Brain pericyte (primary cell): ENCODE results near the gene RABAC1.

Experiments used
- DNase-seq: peaks from one replicate; pipeline ENCODE4 v3.0.0-alpha.2; 2012; ENCODE audit warnings: low read depth, low spot score

RABAC1 gene

GRCh38 chr19:41928754-41929535, 30.2 kb downstream of the RABAC1 start:
- DNase-seq, result no peak

- no peak for DNase-seq
These were observed 30.9 kb downstream of the RABAC1 start, which contains the start of gene ERFL for GRCh38 chr19:41928221-41928683. Gene ERFL (minus strand): TSS chr19:41928449. CDS start chr19:41912919, 15,530 bp downstream.

- no peak for DNase-seq
These were observed 31.5 kb downstream of the RABAC1 start for GRCh38 chr19:41927497-41928192.

- DNase-seq, result no peak
These were observed 32.2 kb downstream of the RABAC1 start for GRCh38 chr19:41926763-41927496.

GRCh38 chr19:41926028-41926762, 32.9 kb downstream of the RABAC1 start:
- no peak for DNase-seq

- no peak for DNase-seq
These were observed 33.7 kb downstream of the RABAC1 start for GRCh38 chr19:41925208-41926003.

GRCh38 chr19:41924151-41925145, 34.7 kb downstream of the RABAC1 start:
- DNase-seq, result no peak

GRCh38 chr19:41923045-41923788, 35.9 kb downstream of the RABAC1 start:
- DNase-seq, result no peak

- no peak for DNase-seq
These were observed 36.5 kb downstream of the RABAC1 start for GRCh38 chr19:41922585-41922984.

- no peak for DNase-seq
These were observed 37.2 kb downstream of the RABAC1 start for GRCh38 chr19:41921577-41922576.

GRCh38 chr19:41920882-41921576, 38.1 kb downstream of the RABAC1 start:
- DNase-seq, result no peak

- no peak for DNase-seq
These were observed 39.0 kb downstream of the RABAC1 start for GRCh38 chr19:41919948-41920712.

- no peak for DNase-seq
These were observed 40.4 kb downstream of the RABAC1 start for GRCh38 chr19:41918653-41919244.

- DNase-seq, result no peak
These were observed 41.0 kb downstream of the RABAC1 start for GRCh38 chr19:41918095-41918494.

GRCh38 chr19:41917676-41918075, 41.4 kb downstream of the RABAC1 start:
- DNase-seq, result no peak
